Activated CD8-positive, alpha-beta memory T cell treated with anti-CD3 and anti-CD28 coated beads, Interleukin-2, amount 50 U/mL, for 48 hours (primary cell): ENCODE results near the gene KIAA0930.
A peak's percentile ranks its signal among the peaks of the same experiment; 100 is the strongest.
"Not testable (repeated sequence)": the region's sequence is repeated elsewhere in the genome, so short reads cannot be mapped to it uniquely, and the experiment has no call there.

Experiments used
- DNase-seq: peaks from one replicate; pipeline ENCODE4 v3.0.0-alpha.2; 2020

Gene KIAA0930

GRCh38 chr22:45240810-45241631, at the start of gene KIAA0930:
Gene KIAA0930 (minus strand): TSS chr22:45240894. CDS start chr22:45240703, 191 bp downstream.
- peak; percentile 90 for DNase-seq

- DNase-seq = no peak
Measured at GRCh38 chr22:45286854-45287551, 46.3 kb upstream of the KIAA0930 start.

GRCh38 chr22:45285263-45286058, 44.8 kb upstream of the KIAA0930 start:
- no peak for DNase-seq

- DNase-seq = peak; percentile 80
Measured at GRCh38 chr22:45284705-45285262, 44.1 kb upstream of the KIAA0930 start, which contains the start of gene UPK3A. Gene UPK3A (plus strand): TSS chr22:45284949. CDS start chr22:45285014, 65 bp downstream.

- no peak for DNase-seq
Measured at GRCh38 chr22:45281010-45281409, 40.3 kb upstream of the KIAA0930 start.

- DNase-seq = no peak
Measured at GRCh38 chr22:45280587-45280980, 39.9 kb upstream of the KIAA0930 start.

- DNase-seq = no peak
Measured at GRCh38 chr22:45278125-45278524, 37.4 kb upstream of the KIAA0930 start.

GRCh38 chr22:45277720-45278119, 37.0 kb upstream of the KIAA0930 start:
- not testable (repeated sequence) for DNase-seq

GRCh38 chr22:45276507-45277105, 35.9 kb upstream of the KIAA0930 start:
- no peak for DNase-seq

GRCh38 chr22:45273452-45274075, 32.9 kb upstream of the KIAA0930 start:
- DNase-seq = no peak

- no peak for DNase-seq
Measured at GRCh38 chr22:45272498-45272897, 31.8 kb upstream of the KIAA0930 start.

GRCh38 chr22:45271667-45272201, 31.0 kb upstream of the KIAA0930 start:
- no peak for DNase-seq

GRCh38 chr22:45270095-45271020, 29.7 kb upstream of the KIAA0930 start:
- DNase-seq = no peak

GRCh38 chr22:45268958-45269844, 28.5 kb upstream of the KIAA0930 start:
- DNase-seq = peak; percentile 98

GRCh38 chr22:45268167-45268957, 27.7 kb upstream of the KIAA0930 start:
- no peak for DNase-seq

GRCh38 chr22:45265535-45265934, 24.8 kb upstream of the KIAA0930 start:
- DNase-seq = no peak

GRCh38 chr22:45263463-45264269, 23.0 kb upstream of the KIAA0930 start:
- DNase-seq = no peak
